Activated CD8-positive, alpha-beta memory T cell treated with anti-CD3 and anti-CD28 coated beads, Interleukin-2, amount 50 U/mL, for 4 hours (primary cell): ENCODE measurements around the gene USP54.
A peak's percentile ranks its signal among the peaks of the same experiment; 100 is the strongest.
"Not testable (repeated sequence)": the region's sequence is repeated elsewhere in the genome, so short reads cannot be mapped to it uniquely, and the experiment has no call there.

Source experiments
- DNase-seq: peaks from one replicate; pipeline ENCODE4 v3.0.0-alpha.2; 2020

Gene USP54

DNA sequence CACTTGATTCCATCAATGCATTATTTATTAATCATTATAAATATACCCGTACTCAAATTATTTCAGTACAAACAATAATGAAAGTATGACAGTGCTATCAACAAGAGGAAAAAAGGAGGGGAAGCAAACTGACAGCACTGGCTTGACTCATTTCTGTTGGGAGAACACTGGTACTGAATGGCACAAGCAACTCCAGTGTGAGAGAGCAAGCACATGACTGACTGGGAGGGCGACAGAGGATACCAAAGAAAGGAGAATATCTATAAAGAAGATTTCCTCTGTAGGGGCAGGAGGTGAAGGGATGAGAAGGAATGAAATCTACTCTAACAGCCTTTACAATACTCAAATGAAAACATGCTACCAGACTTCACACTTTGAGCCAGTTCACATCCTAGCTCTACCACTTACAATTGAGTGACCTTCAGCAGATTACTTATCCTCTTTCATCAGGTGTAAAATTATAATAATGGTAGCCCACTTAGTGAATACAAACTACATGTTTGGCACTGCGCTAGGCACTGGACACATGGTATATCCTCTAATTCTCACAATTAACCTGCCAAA is 1.5 kb downstream of the USP54 start:
- no peak for DNase-seq

GRCh38 chr10:73588656-73589055 is 2.5 kb downstream of the USP54 start:
- no peak for DNase-seq

DNA sequence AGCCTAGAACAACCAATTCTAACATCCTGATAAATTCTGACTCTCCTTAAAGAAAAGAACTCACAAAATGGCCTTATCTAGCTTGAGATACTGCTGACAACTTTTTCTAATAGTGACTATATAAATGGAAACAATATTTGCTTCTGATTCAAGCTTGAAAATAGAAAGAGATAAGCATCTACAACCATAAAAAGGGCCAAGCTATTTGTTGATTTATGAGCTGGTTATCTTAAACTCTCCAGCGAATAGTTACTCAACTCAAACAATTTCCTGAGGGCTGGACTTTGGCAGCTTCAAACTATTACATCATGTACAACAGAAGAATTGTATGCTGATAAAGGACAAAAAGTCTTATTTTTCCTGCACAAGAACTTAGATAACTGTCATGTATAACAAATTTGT is 4.6 kb downstream of the USP54 start:
- DNase-seq: no peak

DNA sequence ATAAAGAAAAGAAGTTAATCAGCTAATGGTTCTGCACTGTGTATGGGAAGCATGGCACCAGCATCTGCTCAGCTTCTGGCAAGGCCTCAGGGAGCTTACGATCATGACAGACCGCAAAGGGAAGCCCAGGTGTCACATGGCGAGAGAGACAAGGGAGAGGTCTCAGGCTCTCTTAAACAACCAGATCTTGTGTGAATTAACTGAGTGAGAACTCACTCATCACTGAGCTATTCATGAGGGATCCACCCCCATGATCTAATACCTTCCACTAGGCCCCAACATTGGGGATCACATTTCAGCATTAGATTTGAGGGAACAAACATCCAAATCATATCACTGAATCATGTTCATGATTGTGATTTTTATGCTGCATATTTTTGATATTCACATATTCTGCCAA is 5.8 kb downstream of the USP54 start:
- no peak for DNase-seq

DNA sequence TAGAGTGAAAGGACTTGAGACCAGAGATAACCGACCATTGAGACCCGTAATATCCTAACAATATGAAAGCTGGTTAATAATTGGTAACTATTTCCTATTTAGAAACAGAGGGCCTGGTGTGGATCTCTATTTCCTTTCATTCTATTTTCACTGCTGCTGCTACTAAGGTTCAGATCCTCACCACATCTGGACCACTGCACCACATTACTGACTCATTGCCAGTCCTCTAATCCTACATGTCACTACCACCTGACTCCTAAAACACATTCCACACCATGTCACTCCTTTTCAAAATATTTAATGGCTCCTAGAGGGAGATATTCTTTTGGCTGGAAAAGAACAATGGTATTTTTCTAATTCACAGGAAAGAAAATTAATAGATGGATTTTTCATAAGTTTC is 6.4 kb downstream of the USP54 start:
- no peak for DNase-seq

DNA sequence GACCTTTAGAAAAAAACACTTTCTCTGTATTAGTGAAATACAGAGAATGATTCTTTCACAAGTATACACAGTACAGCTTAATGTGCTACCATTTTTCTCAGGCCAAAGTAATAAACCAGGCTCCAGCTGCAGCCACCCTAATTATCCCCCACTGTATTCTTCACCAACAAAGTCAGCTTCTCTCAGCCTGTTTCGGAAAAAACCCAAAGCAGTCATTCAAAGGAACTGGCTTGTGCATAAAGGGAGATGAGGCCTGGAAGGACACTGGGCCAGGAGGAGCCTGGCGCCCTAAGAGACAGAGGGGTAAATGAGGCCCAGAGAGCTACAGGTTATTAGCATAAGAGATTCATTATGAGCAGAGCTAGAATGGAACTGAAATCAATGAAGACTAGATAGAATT is 9.2 kb downstream of the USP54 start:
- DNase-seq: no peak

DNA sequence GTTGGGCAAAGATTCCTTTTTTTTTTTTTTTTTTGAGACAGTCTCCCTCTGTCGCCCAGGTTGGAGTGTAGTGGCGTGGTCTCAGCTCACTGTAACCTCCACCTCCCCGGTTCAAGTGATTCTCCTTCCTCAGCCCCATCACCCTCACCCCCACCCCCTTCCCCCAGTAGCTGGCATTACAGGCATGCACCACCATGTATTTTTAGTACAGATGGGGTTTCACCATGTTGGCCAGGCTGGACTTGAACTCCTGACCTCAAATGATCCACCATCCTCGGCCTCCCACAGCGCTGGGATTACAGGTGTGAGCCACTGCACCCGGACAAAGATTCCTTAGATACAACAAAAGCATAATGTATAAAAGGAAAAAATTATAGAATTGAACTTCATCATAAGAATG is 12.2 kb downstream of the USP54 start:
- DNase-seq: not testable (repeated sequence)

GRCh38 chr10:73577788-73578187 is 13.4 kb downstream of the USP54 start:
- DNase-seq: no peak

GRCh38 chr10:73576890-73577591 is 14.1 kb downstream of the USP54 start:
- DNase-seq: no peak

GRCh38 chr10:73576178-73576889 is 14.8 kb downstream of the USP54 start:
- DNase-seq: no peak

DNA sequence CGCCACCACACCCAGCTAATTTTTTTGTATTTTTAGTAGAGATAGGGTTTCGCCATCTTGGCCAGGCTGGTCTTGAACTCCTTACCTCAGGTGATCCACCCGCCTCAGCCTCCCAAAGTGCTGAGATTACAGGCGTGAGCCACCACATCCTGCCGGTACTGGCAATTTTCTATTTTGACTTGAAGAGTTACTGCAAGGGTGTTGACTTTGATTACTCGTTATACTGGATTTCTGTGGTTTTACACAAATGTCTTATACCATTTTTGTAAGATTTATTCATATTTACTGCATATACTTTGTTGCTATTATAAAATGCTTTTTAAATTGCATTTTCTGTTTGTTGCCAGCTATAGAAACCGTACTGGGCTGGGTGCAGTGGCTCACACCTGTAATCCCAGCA is 24.1 kb downstream of the USP54 start:
- not testable (repeated sequence) for DNase-seq

- DNase-seq: no peak
Measured at GRCh38 chr10:73561192-73561591, 29.9 kb downstream of the USP54 start.

GRCh38 chr10:73559590-73559989 is 31.6 kb downstream of the USP54 start:
- DNase-seq: no peak

DNA sequence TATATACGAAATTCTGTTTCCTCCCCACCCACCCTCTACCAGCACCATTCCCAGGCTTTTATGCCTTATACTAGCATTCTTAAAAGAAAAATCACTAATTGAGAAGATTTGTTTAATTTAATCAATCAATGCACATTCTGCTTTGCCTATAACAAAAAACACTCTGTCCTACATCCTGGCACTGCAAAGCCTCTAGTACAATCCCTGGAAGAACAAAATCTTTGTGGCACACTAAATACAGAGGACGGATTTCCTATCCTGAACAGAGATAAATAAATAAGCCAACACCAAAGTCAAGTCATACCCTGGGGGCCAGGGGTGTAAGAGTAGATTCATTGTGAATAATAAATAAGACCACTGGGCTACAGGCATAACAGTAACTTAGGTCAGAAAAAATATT is 34.3 kb downstream of the USP54 start:
- no peak for DNase-seq

DNA sequence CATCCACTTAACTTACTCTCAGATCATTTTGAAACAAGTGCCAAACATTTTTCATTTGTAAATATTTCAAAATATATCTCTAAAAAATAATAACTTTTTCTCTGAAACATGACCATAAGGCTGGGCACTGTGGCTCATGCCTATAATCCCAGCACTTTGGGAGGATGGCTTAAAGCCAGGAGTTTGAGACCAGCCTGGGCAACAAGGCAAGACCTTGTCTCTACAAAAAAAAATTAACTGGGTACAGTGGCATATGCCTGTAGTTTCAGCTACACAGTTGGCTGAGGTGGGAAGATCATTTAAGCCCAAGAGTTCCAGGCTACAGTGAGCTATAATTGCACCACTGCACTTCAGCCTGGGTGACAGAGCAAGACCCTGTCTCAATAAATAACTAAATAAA is 36.4 kb downstream of the USP54 start:
- DNase-seq: no peak

- DNase-seq: no peak
Measured at GRCh38 chr10:73553761-73554160, 37.4 kb downstream of the USP54 start.

DNA sequence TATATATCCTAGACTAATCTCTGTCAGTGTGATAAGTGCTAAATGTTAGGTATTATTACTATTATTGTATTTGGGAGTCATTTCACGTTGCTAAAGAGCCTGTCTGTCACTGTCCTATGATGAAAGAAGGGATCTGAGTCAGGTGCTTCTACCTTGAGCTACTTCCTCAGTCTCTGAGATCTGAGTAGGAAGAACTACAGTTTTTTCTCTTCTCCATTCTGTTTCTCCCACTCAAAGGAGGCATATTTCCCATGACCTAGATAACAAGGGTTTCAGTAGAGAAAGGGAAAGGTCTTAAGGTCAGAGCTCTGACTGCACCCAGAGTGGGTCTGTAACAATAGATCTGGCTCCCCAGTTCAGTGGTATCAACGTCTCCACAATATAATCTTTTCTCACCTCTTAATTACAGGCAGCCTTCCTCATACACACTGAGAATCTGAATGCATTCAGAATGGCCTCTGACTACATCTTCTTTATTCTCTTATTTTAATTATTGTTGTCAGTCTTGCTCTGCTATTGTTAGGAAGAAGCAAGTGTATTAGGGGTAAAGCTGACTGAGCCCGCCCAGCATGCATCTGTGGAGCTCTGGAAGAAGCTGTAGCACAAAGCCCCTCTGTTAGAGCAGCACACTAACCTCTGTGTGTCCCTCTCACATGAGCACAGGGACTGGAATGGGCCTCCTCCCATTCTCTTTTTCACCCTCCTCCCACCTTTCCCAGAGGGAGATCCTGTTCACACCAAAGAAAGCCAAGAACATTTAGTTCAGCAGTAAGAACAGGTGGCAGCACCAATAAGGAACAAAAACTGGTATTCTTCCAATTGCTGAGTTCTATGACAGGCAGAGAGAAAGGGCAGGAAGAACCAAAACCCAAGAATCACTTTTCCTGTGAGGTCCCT is 38.1 kb downstream of the USP54 start:
- no peak for DNase-seq

DNA sequence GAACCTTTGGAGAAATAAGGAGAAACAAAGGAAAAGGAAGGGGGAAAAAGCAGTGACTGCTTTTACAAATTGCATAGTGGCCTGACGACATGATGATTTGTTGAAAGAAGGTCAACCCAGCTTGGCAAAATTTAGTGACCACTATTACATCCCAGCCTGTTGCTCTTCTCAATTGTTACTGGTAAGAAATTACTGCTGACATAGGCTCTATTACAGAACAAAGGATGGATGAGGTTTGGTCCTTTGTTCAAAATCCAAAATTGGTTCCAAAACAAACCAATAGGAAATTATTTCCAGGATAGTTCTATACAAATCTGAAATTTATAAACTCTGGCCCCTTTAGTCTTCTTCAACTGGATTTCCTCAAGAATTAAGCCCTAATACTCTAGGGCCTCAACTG is 39.6 kb downstream of the USP54 start:
- no peak for DNase-seq

DNA sequence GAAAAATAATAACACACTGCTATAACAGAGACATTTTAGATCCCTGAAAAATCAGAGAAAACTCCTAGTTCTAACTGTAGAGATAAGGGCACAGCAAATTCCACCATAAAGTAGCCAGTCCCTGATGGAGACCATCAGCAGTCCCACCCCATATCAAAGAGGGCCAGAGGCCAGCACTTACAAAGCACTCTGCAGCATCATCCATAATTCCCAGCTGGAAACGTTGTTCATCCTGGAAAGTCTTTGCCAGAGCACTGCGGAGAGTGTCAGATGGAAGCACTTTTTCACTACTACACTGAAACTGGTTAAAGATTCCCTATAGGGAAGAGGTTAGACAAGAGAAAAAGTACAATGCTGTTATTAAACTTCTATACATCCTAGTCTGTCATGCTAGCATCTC is 45.8 kb downstream of the USP54 start:
- no peak for DNase-seq

DNA sequence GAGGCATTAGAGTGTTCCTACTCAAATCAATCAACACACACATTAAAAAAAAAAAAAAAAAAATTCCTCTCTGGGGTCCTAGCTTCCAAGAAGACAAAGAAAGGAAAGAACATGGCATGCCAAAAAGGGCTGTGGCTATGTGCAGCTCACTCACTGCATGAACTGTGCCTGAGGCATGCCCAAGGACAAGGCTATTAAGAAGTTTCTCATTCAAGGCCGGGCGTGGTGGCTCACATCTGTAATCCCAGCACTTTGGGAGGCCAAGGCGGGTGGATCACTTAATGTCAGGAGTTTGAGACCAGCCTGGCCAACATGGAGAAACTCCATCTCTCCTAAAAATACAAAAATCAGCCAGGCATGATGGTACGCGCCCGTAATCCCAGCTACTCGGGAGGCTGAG is 53.4 kb downstream of the USP54 start:
- DNase-seq: no peak

GRCh38 chr10:73537288-73537687 is 53.9 kb downstream of the USP54 start:
- no peak for DNase-seq

GRCh38 chr10:73534857-73535256 is 56.3 kb downstream of the USP54 start:
- no peak for DNase-seq

GRCh38 chr10:73529089-73529832 is 61.9 kb downstream of the USP54 start:
- peak; percentile 26 for DNase-seq
